Measurements from ENCODE around the gene GALNT9.

Gene GALNT9

GRCh38 chr12:132239796-132240668 lies 89.4 kb downstream of the GALNT9 start:
- H3K27ac ChIP-seq: no peak overlapping the region
- no peak for DNase-seq (ENCODE audit: low spot score)
- no peak for TF ChIP-seq CTCF (IDR thresholded peaks at IDR 0.05)
- no peak overlapping the region for H3K4me3 ChIP-seq

- no peak overlapping the region for H3K27ac ChIP-seq
- no peak overlapping the region for H3K4me3 ChIP-seq
- no peak for DNase-seq (ENCODE audit: low spot score)
- no peak for TF ChIP-seq CTCF (IDR thresholded peaks at IDR 0.05)
Measured at GRCh38 chr12:132239392-132239791, 90.0 kb downstream of the GALNT9 start.

DNA sequence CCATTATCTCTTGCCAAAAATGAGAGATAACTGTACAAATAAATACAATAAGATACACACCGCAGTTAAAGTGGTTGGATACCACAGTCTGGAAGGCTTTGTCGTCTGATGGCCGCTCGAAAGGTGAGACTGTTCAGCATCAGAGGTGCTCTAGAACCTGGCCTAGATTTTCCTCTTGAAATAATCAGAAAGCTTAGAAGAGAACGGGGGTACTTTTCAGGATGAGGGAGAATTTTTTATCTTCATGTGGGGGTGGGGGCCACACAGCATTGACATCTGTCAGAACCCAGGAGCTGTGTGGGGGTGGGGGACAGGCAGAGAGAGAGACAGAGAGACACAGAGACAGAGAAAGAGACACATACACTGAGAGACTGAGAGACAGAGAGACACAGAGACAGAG lies 90.5 kb downstream of the GALNT9 start:
- no peak for TF ChIP-seq CTCF (IDR thresholded peaks at IDR 0.05)
- DNase-seq (ENCODE audit: low spot score): no peak
- no peak overlapping the region for H3K27ac ChIP-seq
- no peak overlapping the region for H3K4me3 ChIP-seq

DNA sequence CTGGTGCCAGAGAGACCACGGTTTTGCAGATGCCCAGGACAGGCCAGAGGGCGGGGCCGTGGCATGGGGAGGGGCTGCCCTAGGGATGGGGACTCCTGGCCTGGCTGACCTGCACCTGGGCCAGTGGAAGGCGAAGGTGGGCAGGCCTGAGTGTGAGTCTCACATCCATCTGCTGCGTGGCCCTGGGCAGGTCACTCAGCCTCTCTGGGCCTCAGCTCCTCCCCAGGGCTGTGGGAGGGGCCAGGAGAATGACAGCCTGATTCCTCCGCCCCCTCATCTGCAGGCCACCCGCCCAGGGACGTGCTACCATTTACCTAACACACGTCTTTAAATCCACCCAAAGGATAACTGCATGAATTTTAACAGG lies 90.9 kb downstream of the GALNT9 start:
- Histone ChIP-seq H3K27ac (no peak overlapping the region), H3K4me3 (no peak overlapping the region)
- no peak for TF ChIP-seq CTCF (IDR thresholded peaks at IDR 0.05)
- DNase-seq (ENCODE audit: low spot score): no peak

- Histone ChIP-seq H3K27ac (no peak overlapping the region), H3K4me3 (no peak overlapping the region)
- DNase-seq (ENCODE audit: low spot score): no peak
- no peak for TF ChIP-seq CTCF (IDR thresholded peaks at IDR 0.05)
Measured at GRCh38 chr12:132237772-132238487, 91.5 kb downstream of the GALNT9 start.

DNA sequence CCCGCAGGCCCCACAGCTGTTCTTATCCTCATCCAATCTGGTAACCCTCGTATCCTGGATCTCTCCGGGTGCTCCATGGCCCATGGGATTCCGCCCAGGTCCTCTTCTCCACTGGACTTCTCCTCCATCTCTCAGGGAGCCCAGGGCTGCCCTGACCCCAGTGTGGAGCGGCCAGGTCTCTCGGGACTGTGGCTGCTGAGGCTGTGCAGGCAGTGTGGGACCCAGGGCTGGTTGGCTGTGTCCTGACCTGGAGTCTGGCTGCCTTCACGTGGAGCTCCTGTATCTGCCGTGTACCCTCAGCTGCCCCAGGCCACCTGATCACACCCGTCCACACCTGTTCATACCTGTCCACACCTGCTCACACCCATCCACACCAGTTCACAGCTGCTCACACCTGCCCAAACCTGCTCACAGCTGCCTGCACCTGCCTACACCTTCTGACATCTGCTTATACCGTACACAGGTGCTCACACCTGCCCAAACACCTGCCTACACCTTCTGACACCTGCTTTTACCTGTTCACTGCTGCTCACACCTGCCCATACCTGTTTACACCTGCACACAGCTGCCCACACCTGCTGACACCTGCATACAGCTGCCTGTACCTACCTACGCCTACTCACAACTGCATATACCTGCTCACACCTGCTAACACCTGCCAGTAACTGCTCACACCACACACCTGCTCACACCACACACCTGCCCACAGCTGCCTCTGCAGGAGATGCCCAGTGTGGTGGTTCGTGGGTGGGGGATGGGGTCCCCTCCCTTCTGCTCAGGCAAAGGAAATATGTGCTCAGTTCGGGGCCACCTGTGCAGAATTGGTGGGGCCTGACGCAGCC lies 92.2 kb downstream of the GALNT9 start:
- no peak for TF ChIP-seq CTCF (IDR thresholded peaks at IDR 0.05)
- no peak for DNase-seq (ENCODE audit: low spot score)

More for the DNA sequence above, 92.2 kb downstream of the GALNT9 start:
- H3K4me3 ChIP-seq: no peak overlapping the region
- no peak overlapping the region for H3K27ac ChIP-seq
